ENCODE measurements around the gene DOLPP1. TPM values are rescaled to one million over a fixed set of nuclear protein-coding genes. Genes with fewer than 3 reads are reported as not detected.

Gene DOLPP1
- total and polyA plus RNA-seq, 2 of the 13 experiments (the other 11 are each of a cell fraction or from before 2014, with no cell fraction given), result 21.0 to 34.1 TPM

DNA sequence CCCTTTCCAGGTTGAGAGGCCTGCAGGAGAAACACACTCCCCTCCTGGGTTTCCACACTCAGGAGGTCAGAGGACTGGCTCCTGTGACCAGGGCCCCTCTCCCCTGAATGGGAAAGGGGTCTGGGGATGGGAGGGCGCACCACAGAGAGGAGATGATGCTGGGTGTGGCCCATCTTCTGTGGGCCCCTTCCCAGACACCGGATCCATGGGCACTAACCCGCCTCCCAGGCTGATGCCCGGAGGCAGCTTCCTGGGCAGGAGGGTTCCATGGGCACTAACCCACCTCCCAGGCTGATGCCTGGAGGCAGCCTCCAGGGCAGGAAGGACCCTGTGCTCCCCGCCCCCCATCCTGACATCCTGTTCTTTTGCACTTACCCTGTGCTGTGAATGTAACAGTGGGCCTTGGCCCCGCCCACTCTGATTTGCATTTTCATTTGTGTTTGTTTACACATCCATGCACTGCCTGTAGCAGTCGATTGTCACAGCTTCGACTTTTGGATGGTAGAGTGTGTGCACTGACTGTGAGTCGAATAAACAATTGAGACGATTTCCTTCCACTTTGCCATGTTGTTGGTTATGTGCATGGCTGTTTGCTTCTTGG is 9.3 kb upstream of the DOLPP1 start (continued):
- TF ChIP-seq ATF7-NPFF (CRISPR knock-in tag; IDR thresholded peaks at IDR 0.05; ENCODE audit: low read depth) (no peak), ZBTB46 (CRISPR knock-in tag; IDR thresholded peaks at IDR 0.05; ENCODE audit: borderline replicate concordance) (no peak), SNAI1 (CRISPR knock-in tag; IDR thresholded peaks at IDR 0.05; ENCODE audit: borderline replicate concordance) (no peak), ZBTB7A (CRISPR knock-in tag; IDR thresholded peaks at IDR 0.05) (no peak), PAWR (CRISPR knock-in tag; IDR thresholded peaks at IDR 0.05; ENCODE audit: borderline replicate concordance) (no peak)

DNA sequence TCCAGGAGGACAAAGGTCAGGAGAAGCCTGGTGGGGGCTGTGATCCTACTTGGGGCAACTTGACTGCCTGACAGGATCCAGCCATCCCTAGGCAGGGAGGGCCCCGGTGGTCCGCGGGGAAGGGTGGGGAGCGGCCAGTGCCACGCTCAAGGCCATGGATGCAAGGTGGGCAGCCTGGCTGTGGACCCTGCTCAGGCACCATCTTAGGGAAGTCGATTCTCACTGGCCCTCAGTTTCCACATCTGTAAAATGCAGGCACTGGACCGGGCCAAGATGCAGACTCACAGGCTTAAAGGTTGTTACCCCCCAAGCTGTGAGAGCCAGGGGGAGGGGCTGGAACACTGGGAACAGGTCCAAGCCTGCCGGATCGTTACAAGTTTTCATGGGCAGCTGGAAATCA is 8.7 kb upstream of the DOLPP1 start:
- no peak for DNase-seq (ENCODE audit: low spot score)
- no peak for FAIRE-seq
- ChIA-PET CTCF (ENCODE audit: low intra/inter-chr PET ratio, low total read pairs) (no interaction called here), POLR2A (interaction anchor here (1.1 kb wide), 1 partner anchor 9 kb away, joined by 3 read pairs; no protein-coding TSS in a partner anchor)
- 73% methylated on average over 3 of the region's 9 CpGs for WGBS (ENCODE audit: low lambda C conversion rate)
- in situ Hi-C loops (cut with HindIII; ENCODE audit: extremely low pct_ligation_motif_present, low pct_unique_long_range_greater_than_20kb) (no loop called here), intact Hi-C loops (cut with micrococcal nuclease; ENCODE audit: unreplicated experiment) (no loop called here)
- ATAC-seq, result no peak
- Histone ChIP-seq H3K79me2 (ENCODE audit: insufficient read depth, low read length) (no peaks in the 10 kb centered on the region), H4K20me1 (ENCODE audit: insufficient read depth, low read length) (no peaks in the 10 kb centered on the region), H3K4me1 (ENCODE audit: insufficient read depth, low read length) (peaks cover 32% of the 10 kb centered on the region), H2AFZ (ENCODE audit: low read length) (no peak overlapping the region), H3K27me3 (ENCODE audit: control insufficient read depth in 1 of 2, insufficient read depth in 2 of 2, low read length in 2 of 2) (no peaks in the 10 kb centered on the region), H3K27ac (ENCODE audit: extremely low read length, insufficient read depth, low read length) (no peak overlapping the region), H3K4me3 (replicated peaks in 1 of 3; ENCODE audit: insufficient read depth in 1 of 3, low read depth in 2 of 3, low read length in 3 of 3) (no peak overlapping the region), H3K4me2 (ENCODE audit: low read depth, low read length) (no peak overlapping the region), H3K9me3 (ENCODE audit: low read length) (no peaks in the 10 kb centered on the region), H3K36me3 (replicated peaks in 1 of 2; ENCODE audit: control insufficient read depth in 1 of 2, insufficient read depth in 2 of 2, low read length in 2 of 2) (peaks cover 3 to 14% of the 10 kb centered on the region in 2 experiments; a peak in 3 of 5 replicates), H3K9ac (ENCODE audit: insufficient read depth, low read depth, low read length) (no peak overlapping the region)
- no TSS peak for BruUV-seq (replicated peaks)
- TF ChIP-seq ZNF687 (CRISPR knock-in tag; IDR thresholded peaks at IDR 0.05) (0 out of 2 replicates have a peak, but pooled peaks have one; percentile 3), HMGXB4 (CRISPR knock-in tag; IDR thresholded peaks at IDR 0.05; ENCODE audit: borderline replicate concordance in 1 of 2, low read depth in 1 of 2) (no peak)

All from HepG2 (cell line).